ENCODE results near the gene ATXN1.
A peak's percentile ranks its signal among the peaks of the same experiment; 100 is the strongest.

Gene ATXN1

DNA sequence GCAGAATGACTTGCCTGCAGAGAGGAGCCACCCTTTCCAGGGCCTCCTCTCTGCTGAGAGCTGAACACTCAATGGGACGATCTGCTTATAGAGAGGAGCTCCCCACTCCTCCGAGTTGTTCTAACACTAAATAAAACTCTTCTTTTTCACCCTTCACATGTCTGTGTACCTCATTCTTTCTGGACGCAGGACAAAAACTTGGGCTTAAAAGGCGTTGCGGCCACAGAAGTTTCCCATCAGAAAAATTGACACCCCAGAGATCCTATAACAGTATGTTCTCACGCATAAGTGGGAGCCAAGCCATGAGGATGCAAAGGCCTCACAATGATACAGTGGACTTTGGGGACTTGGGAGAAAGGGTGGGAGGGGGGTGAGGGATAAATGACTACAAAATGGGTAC lies 401.7 kb downstream of the ATXN1 start:
- DNase-seq (ENCODE audit: low spot score): no peak

DNA sequence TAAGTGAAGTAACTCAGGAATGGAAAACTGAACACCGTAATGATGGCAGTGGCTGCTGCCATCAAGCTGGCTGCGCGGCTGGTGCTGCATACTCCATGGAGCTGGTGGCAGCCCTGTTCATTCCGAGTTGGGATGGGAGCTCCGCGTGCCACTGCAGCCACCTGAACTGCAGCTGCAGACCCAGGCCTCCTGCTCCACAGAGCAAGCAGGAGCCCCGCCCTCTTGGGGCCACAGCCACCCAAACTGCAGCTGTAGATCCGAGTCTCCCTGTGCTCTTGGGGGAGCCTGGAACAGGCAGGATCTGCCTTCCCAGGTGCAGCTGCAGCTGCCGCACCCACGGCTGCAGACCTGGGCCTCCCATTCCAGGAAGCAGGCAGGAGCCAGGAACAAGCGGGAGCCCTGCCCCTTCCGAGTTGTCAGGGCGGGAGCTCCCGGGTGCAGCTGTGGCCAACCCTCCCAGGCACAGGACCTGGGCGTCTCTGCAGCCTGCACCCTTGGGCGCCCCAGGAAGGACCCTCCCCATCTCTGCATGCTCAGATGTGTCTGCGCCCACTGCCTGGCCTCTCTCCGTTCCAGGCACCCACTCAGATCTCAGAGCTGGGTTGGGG lies 402.6 kb downstream of the ATXN1 start:
- DNase-seq (ENCODE audit: low spot score): no peak

DNA sequence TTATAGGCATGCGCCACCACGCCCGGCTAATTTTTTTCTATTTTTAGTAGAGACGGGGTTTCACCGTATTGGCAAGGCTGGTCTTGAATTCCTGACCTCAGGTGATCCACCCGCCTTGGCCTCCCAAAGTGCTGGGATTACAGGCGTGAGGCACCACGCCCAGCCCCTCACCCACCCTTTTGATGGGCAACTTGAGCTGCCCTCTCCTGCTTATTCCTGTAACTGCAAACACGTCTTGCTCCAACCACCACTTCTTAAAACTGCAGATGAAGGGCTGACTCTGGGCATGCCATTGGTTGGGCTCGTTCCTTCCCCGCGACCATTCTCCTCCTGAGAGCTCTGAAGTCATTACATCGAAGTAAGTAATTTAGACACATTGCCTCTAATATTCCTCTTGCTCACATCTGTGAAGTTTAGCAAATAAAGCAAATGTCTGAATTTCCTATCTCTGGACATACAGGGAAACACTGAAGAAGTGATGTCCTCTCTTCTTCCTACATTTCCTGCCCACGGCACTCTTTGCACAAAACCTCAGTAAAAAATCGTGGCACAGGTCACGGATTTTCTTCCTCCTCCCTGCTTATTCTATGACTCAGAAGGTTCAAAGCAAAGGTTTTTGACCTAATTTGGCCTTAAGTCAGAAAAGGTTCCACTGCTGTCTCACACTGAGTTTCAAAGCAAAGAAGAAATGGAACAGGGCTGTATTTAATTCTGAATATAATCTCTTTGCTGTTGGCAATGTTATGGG lies 405.4 kb downstream of the ATXN1 start:
- no peak for DNase-seq (ENCODE audit: low spot score)

DNA sequence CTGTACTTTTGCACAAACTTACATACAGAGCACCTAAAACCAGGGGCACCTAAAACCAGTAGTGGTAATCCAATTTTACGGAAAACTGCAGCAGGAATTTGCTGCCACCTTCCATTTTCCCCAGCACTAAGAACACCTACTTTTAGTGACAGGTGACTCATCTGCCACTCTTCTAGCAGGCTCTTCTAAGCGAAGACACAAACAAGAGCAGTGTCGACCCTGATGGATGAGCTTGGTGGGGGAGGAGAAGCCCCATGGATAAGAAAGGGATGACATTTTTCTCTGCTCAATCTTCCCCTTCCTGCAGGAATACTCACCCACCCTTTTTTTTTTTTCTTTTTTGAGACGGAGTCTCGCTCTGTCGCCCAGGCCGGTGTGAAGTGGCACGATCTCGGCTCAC lies 406.0 kb downstream of the ATXN1 start:
- peak; percentile 70 for DNase-seq (ENCODE audit: low spot score)

DNA sequence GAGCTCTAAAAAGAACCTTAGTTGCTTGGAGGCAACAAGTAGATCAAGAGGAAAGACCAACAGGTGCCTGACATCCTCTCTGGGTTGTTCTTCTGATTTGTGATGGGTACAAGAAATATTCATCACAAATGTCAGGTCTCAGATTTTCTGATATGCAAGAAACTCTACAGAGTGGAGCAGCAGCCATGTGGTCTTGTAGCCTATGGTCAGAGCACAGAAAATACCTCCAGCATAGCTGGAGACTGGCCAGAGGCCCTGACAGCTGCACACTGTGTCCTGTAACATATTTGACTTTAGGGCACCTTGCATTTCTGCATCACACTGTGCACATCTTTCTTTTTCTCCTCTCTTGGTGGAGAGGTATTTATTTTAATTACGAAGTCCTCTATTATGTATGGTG lies 406.6 kb downstream of the ATXN1 start:
- no peak for DNase-seq (ENCODE audit: low spot score)

DNA sequence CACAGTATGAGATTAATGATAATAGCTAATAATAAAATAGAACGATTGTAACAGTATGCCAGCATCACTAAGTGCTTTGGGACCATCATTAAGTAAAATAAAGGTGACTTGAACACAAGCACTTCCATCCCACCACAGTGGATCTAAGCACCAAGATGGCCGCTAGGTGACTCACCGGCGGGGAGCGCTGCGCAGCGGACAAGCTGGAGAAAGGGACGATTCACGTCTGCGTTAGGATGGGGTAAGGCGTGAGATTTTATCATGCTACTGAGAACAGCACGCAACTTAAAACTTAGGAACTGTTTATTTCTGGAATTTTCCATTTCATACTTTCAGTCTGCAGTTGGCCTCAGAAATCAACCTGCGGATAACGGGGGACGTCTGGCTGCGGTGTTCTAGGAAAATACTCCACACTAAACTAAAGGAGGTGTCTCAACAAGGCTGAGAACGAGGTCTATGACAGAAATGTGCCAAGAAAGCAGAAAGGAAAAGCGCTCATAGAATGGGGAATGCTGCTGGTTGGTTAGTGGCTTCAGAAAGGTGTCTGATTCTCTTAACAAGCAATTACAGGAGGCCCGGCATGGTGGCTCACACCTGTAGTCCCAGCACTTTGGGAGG lies 408.3 kb downstream of the ATXN1 start:
- DNase-seq (ENCODE audit: low spot score): no peak

DNA sequence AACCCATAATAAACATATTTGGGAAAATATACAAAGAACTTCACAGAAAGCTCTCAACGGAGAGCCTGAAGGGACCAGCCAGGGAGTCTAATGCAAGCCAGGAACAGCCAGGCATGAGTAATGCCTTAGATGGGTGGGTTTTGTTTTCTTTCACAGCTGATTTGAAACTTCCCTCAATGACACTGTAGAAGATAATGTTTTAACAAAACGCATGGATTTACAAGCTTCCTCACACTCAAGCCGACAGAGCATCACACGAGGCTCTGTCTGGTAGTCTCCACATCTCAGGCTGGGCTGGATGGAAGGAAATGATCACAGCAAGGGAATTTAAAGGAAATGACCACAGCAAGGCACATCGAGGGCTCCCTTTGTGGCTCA lies 409.0 kb downstream of the ATXN1 start:
- DNase-seq (ENCODE audit: low spot score): no peak

DNA sequence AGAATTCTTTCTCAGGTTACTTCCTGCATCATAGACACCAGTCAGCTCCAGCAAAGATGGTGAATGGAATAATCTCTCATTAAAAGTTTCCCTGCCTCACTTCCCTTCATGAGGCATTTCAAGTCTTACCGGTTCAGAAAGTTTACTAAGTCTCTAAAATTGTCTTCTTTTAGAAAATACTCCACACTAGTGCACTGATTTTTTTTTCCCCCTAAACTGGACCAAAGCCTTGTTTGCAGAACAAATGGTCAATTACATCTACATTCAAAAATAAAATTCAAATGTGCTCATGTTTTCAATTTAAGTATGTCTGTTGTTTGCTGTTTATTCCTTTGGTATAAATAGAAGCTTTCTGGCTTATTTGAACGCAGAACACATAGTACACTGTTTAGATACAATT lies 411.7 kb downstream of the ATXN1 start:
- DNase-seq (ENCODE audit: low spot score): no peak

DNA sequence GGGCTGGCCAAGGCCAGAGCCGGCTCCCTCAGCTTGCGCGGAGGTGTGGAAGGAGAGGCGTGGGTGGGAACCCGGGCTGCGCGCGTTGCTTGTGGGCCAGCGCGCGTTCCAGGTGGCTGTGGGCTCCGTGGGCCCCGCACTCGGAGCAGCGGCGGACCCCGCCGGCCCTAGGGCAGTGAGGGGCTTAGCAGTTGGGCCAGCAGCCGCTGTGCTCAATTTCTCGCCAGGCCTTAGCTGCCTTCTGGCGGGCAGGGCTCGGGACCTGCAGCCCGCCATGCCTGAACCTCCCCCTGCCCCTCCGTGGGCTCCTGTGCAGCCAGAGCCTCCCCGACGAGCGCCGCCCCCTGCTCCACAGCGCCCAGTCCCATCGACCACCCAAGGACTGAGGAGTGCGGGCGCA lies 414.4 kb downstream of the ATXN1 start:
- DNase-seq (ENCODE audit: low spot score): no peak

DNA sequence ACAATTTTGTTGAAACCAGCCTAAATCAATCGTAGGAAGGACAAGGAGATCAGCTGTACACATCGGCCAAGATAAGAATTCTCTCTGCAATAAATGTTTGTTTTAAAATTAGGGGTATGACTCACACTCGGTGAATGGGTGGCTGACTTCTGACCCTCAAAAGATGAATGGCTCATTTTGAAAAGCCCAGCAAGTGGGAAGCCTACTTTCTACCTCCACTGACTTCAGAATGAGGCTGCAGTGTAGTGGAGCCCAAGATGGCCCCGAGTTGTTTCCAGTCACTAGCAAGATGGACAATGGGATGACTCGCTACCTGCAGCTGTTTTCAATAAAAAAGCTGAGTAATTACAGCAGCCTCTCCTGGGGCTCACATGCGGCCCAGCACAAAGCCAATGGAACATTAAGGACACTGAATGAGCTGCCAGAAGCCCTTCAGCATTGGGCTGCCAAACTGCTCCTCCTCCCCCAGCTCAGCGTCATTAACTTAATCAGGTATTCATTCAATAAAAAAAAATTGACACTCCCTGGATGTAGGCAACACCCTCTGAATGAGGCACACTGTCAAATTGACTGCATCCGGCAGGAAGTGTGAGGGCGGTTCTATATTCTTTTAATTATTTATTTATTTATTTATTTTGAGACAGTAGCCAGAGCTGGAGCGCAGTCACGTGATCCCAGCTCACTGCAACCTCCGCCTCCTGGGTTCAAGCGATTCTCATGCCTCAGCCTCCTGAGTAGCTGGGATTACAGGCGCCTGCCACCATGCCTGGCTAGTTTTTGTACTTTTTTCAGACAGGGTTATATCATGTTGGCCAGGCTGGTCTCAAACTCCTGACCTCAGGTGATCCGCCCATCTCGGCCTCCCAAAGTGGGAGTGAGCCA lies 415.6 kb downstream of the ATXN1 start:
- DNase-seq (ENCODE audit: low spot score): no peak

DNA sequence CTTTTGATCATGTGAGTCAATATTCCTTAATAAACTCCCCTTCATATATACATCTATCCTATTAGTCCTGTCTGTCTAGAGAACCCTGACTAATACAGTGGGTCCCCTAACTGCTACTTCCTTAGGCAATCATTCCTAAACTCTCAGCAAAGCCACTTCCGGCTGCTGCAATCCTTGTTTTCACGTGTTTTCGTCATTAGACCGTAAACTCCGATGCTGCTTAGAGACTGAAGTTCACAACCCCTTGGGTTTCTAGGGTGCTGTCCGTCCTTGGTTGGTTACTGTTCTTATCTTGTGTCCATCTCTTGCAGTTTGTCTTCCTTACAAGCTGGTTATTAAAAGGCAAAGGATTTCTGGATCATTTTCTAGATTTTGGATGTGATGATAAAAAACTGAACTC lies 416.5 kb downstream of the ATXN1 start:
- no peak for DNase-seq (ENCODE audit: low spot score)

DNA sequence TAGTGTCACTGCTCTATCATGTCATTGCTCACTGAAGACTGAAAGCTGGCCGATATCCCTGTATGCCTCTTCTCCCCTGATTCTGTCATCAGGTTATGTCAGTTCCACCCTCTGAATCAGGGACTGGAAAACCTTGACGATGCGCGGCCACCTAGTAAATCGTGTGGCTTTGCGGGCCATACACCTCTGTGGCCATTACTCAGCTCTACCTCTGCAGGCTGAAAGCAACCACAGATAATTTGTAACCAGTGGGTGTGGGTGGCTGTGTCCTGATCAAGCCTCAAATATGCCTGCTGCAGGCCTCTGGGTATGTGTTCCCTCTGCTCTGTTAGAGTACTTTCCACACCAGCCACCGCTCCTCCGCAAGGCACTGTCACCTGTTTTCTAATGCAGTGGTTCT lies 417.7 kb downstream of the ATXN1 start:
- DNase-seq (ENCODE audit: low spot score): no peak

DNA sequence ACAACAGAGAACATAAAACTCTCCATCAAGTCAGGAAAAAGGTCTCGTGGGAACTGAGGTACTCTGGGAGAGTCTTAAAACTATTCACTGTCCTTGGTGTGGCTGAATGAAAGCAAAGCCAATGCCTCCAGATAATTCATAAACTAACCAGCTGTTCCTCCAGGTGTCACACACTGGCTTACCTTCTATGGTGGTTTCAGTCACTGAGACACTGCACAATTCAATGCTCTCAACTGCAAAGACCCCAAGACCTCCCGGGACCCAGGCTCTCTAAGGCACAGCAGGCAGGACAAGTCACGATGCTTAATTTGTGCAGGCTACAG lies 422.0 kb downstream of the ATXN1 start:
- no peak for DNase-seq (ENCODE audit: low spot score)

DNA sequence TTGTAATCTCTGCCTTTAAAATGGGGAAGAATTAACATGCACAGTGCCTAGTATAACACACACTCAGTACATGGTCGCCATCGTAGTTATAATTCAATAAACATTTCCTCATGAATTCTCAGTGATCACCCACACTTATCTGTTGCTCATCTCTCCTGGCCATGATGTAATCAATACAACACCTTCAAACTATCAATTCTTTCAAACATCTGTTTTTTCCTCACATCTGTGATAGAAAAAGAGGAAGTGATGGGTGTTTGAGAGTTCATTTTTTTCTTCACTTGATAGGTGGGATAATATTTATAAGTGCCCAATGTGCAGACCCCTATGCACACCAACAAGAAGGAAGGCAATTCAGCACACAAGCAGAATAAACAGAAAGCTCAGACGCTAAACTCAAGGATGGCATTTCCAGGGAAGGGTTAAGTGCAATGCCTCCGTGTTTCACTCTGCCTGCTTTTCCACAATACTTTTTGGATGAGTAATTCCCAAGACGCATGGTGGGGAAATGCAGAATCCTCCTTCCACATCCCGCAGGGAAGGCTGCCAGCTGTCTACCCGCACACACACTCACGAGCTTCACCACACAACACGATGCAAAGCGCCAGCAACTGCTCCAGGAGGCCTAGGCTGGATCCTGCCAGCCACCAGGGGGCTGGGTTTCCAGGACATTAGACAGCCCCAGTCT lies 422.5 kb downstream of the ATXN1 start:
- DNase-seq (ENCODE audit: low spot score): peak; percentile 58

DNA sequence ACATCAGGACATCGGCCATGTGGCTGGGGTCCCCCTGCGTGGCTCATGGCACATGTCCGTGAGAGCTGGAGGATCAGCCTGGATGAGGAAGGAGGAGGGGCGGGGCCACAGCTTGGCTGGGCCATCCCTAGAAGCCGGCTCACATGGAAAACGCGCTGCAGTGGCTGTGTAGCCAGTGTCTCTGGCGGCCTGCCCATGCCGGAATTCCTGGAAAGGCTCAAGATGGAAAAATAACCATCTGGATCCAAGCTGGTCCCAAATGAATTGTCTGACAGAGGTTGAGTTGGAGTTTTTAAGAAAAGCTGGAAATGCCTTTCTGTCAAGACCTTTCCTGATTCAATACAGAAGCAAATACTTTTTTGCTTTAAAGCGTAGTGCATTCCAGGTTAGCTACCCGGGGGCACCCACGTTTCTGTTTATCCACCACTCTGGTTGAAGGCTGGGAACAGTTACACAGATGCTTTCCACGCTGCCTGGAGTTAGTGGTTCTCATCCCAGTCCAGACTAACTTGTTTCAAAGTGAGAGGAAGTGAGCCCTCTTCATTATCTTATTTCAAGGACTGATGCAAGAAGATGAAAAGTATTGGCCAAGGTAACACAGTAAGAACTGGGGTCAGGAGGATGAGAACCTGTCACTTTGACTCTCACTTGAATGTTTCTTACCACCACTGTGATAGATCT lies 423.8 kb downstream of the ATXN1 start:
- no peak for DNase-seq (ENCODE audit: low spot score)

DNA sequence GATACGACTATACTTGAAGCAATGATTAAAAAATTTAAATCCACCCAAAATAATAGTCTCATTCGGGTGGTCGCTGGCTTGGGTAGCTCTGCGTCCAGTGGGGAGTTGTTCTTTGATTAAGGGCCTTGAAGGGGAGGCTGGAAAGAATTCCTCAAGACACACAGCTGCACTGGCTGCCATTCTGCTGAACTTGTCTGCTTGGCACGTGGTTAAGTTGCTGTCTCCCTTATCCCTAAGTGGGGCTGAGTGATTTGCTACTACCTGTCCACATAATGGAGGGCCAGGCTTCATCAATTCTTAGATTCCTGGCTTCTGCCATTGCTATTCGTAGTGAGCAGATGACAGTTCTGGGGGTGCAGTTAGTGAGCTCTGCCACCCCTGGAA lies 424.4 kb downstream of the ATXN1 start:
- no peak for DNase-seq (ENCODE audit: low spot score)

DNA sequence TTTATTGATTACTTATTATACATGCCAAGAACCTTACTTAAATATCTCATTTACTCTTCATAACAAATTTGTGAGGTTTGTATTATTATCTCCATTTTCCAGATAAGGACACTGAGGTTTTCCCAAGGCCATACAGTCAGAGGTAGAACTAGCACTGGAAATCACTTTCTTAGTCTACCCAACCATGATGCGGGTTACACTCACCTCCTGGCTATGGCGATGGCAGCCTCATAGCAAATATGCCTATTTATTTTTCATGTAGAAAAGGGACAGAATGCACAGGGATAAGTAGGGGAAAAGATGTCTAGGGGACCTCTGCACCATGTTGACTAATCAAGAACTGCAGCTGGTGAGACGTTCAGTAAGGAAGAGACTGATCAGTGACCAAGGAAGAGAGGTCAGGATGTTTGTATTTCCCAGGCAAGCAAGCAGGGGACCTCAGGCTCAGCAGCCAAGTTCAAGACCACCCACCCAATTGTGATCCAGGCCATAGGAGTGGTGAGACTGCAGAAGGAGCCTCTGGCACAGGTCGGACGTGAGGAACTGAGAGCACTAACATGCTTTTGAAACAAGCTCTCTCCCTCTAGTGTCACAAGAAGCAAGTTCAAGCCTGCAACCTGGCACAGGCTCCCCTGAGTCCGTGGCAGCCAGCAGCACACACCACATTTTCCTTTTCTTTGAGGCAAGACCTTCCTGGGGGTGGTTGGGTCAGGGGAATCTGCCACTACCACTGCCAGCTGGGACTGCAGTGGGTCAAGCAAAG lies 425.0 kb downstream of the ATXN1 start:
- DNase-seq (ENCODE audit: low spot score): no peak

DNA sequence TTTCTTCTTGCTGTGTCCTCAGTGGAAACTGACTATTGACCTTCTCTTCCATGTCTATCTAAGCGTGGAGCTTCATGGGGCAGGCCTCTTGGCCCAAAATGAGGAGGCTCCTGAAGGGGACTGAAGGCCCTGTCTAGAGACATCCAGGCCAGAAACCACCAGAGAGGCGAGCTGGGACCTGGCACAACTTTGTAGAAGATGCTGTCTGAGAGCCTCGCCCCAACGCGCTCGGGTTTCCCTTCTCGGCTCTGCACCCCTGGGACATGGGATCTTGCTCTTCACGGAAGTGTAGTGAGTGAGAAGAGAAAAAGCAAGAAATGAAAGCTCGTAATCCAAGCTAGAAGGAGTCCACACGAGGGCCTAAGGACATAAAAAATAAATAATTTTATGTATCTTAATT lies 426.1 kb downstream of the ATXN1 start:
- DNase-seq (ENCODE audit: low spot score): no peak

DNA sequence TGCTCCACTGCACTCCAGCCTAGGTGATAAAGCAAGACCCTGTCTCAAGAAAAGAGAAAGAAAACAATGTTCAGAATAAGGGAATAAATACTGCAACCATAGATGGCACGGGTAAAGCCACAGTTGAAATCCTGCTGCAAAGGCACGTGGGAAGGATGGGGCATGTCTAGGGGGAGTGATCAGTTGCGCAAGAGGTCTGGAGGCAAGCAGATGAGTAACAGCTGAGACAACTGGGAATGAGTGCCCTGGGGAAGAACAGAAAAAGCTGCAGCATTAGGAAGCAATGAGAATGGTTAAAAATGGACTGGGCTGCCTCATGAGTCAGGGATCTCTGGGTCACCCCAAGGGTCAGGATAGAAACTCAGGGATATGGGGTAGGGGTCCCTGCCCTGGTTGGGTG lies 426.6 kb downstream of the ATXN1 start:
- DNase-seq (ENCODE audit: low spot score): no peak

DNA sequence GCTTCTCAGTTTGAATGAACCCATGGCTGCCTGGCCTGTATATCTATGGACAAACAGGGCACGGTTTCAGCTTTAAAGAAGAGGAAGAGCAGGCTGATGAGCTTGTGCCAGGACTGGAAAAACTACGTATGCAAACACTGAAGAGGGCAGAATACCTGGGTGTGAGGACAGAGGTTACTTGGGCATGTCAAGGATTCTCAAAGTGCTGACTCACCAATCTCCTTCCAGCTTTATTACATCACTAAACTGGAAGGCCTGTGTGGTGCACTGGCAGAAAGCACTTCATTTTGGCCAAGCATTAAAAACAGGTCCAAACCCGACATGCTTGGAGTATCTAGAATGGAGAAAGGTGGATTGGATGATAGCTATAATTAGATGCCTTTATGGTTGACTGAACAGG lies 427.7 kb downstream of the ATXN1 start:
- DNase-seq (ENCODE audit: low spot score): no peak

DNA sequence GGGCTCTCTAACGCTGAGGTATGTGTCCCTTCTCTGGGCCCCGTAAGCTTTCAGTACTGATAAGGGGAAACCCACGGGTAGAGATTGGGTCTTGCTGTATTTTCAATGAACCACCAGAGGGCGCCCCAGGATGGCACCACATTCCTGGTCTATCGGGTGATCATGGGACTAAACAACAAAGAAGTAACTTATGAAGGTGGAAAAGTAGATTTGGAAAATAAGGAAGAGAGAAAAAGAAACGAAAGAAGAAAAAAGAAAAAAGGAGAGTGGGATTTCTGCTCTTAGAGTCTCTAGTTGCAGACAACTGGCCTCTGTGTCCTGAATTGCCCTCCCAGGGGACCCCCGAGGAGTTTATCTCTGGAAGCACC lies 429.1 kb downstream of the ATXN1 start:
- peak; percentile 85 for DNase-seq (ENCODE audit: low spot score)

Measured in putamen (tissue), 1 donor.